Skeletal muscle satellite cell (primary cell): ENCODE measurements around the gene AQP5.

ENCODE experiments used
- H3K27me3 ChIP-seq: 2 replicates; pipeline ENCODE4 v1.7.0; 2013; ENCODE audit warnings: low read length; ENCODE audit not compliant: control insufficient read depth, insufficient read depth
- H3K36me3 ChIP-seq: 2 replicates; pipeline ENCODE4 v1.7.0; 2013; ENCODE audit warnings: mild to moderate bottlenecking, control low read depth, low read length; ENCODE audit not compliant: insufficient read depth
- H3K4me1 ChIP-seq: 2 replicates; pipeline ENCODE4 v1.7.0; 2013; ENCODE audit warnings: low read length; ENCODE audit not compliant: control insufficient read depth, insufficient read depth
- H3K4me2 ChIP-seq: 2 replicates; pipeline ENCODE4 v1.7.0; 2013; ENCODE audit warnings: mild to moderate bottlenecking, low read length
- H3K4me3 ChIP-seq: 2 replicates; pipeline ENCODE4 v1.7.0; 2013; ENCODE audit warnings: low read length
- H3K9ac ChIP-seq: 2 replicates; pipeline ENCODE4 v1.7.0; 2013; ENCODE audit warnings: mild to moderate bottlenecking, low read depth, low read length, moderate library complexity
- H3K9me3 ChIP-seq: replicated peaks from 2 replicates; pipeline ENCODE4 v1.7.0; 2013; ENCODE audit warnings: mild to moderate bottlenecking, control low read depth, low read length

Gene AQP5

DNA sequence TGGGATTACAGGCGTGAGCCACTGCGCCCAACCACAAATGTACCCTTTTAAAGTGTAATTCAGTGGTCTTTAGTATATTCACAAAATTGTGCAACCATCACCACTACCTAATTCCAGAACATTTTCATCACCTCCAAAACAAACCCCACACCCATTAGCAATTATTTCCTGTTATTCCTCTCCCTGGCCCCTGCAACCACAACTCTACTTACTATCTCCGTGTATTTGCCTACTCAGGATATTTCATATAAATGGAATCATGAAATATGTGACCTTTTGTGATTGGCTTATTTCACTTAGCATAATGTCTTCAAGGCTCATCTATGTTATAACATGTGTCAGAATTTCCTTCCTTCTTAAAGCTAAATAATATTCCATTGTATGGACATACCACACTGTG, 27.2 kb upstream of the AQP5 start:
- Histone ChIP-seq H3K36me3 (no peaks in the 10 kb centered on the region), H3K4me1 (peaks cover 4% of the 10 kb centered on the region), H3K9me3 (no peaks in the 10 kb centered on the region), H3K27me3 (no peaks in the 10 kb centered on the region), H3K9ac (no peak overlapping the region), H3K4me2 (no peak overlapping the region), H3K4me3 (no peak overlapping the region)

DNA sequence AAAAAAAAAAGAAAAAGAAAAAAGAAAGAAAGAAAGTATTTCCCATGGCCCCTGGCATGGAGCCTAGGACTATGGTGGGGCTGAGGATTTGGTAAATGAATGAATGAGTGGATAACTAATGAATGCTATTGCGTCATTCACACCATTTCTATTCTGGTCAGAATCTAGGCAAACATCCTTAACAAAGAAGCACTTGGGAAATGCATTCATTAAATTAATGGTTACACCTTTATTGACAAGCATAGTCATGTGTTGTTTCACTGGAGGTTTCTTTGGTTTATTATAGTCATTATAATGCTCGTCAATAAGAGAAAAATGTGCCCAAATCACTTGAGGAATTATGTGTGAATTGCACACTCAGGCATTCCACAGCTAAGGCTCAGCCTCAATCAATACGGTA, 24.7 kb upstream of the AQP5 start:
- no peak overlapping the region for H3K4me3 ChIP-seq
- no peaks in the 10 kb centered on the region for H3K9me3 ChIP-seq
- no peak overlapping the region for H3K4me2 ChIP-seq
- no peaks in the 10 kb centered on the region for H3K36me3 ChIP-seq
- H3K27me3 ChIP-seq, result no peaks in the 10 kb centered on the region
- H3K9ac ChIP-seq, result no peak overlapping the region
- peaks cover 4% of the 10 kb centered on the region for H3K4me1 ChIP-seq

DNA sequence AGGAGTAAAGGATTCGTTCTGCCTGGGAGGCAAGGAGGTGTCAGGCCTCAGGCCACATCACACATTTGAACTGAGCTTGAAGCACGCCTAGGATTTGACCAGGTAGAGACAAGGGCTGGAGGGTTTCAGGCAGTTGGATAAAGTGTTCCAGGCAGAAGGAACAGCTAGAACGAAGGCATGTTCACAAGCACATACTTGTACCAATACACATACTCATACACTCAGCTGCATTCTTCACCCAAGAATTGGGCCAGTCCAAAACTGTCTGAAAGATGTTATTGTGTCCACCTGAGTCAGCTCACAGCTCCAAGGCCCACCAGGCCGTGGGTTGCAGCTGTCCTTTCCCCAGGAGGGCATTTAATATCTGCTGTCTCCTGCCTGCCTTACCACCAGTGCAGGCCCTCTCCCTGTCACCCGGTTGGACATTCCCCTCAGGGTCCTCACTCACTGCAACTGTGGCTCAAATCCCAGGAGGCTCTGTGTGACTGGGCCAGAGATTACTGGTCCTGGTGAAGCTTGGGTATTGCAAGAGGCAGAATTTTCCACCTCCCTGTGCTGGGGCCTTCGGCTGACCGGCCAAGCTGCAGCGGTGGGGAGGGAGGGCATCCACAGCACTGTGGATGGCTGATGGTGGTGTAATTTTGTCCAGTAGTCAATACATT, 23.9 kb upstream of the AQP5 start:
- H3K9me3 ChIP-seq, result no peaks in the 10 kb centered on the region
- no peak overlapping the region for H3K4me2 ChIP-seq
- no peaks in the 10 kb centered on the region for H3K27me3 ChIP-seq
- H3K4me3 ChIP-seq, result no peak overlapping the region
- H3K9ac ChIP-seq, result no peak overlapping the region
- H3K4me1 ChIP-seq, result peaks cover 4% of the 10 kb centered on the region
- no peaks in the 10 kb centered on the region for H3K36me3 ChIP-seq

DNA sequence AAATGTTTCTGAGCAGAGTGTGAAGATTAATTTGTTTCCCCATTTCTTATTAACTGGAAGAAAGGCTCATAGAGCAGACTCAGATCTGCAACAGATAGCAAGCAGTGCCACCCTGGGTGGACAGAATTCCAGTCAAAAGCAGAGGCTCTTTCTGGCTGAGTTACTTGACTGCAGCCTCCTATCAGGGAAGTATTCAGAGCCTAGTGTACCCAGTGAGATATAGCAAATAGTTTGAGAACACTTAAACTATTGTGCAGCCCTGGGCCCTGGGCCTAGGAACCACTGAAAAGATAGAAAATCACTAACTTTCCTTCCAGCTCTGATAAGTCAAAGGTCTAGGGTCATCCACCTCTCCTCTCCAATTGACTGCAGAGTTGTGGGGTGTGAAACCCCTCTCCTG, 22.4 kb upstream of the AQP5 start:
- Histone ChIP-seq H3K4me1 (no peaks in the 10 kb centered on the region), H3K9ac (no peak overlapping the region), H3K4me3 (no peak overlapping the region), H3K4me2 (no peak overlapping the region), H3K9me3 (no peaks in the 10 kb centered on the region), H3K36me3 (no peaks in the 10 kb centered on the region), H3K27me3 (no peaks in the 10 kb centered on the region)

DNA sequence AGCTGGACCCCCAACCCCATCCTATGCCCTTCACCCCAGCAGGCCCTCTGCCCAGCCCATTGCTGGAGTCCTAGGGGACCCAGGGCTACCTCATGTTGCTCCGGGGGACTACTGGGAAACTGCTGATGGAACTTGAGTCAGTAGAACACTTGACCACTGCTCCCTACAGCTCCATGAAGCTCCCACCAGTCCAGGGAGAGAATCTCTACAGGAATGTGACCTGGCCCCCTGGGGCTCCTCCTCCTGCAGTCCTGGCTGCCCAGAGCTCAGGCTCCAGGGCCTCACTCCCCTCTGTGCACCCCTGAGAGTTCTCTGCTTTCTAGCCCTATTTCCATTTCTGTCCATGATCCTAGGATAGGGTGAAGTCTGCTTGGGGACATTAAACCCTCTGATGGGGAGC, 22.0 kb upstream of the AQP5 start:
- H3K27me3 ChIP-seq, result no peaks in the 10 kb centered on the region
- H3K4me2 ChIP-seq, result no peak overlapping the region
- H3K4me1 ChIP-seq, result no peaks in the 10 kb centered on the region
- no peak overlapping the region for H3K9ac ChIP-seq
- H3K36me3 ChIP-seq, result no peaks in the 10 kb centered on the region
- H3K4me3 ChIP-seq, result no peak overlapping the region
- no peaks in the 10 kb centered on the region for H3K9me3 ChIP-seq

DNA sequence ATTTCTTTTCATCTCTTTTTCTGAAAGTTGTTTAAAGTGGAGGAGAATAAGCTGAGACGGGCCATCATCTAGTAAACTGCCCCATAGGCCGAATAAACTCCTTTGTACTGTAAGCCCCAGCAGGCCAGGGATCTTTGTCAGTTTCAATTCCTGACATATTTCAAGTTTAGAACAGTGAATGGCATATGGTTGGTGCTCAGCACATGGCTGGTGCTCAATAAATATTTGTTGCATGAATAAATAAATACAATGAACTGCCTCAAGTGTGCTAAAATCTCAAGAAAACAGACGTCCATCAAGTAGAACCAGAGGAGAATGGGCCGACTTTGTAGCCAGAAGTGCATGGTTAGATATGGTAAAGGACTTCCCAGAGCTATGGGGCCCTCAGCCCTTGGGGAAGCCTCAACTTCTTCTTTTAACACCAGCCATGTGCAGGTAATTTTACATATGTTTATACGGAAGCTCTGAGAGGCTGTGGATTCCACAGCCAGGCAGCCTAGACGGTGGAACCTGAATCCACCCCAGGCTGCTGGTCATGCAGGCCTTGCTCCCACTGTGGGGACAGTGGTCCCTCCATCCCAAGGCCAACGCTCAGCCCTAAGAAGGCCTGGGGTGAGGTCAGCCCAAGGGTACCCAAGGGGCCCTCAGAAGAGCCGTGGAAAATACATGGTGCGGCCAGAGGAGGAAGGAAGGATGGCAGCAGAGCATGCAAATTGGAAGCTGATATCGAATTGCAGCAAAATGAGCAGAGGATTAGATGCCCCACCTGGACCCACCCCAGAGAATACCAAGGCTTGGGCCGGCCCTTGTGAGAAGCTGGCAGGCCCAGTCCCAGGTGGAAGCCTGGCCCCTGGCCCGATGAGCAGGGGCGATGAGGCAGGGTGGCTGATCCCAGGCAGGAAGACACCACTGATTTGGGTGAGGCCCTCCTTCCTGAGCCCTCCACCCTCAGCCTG, 19.8 kb upstream of the AQP5 start:
- H3K9ac ChIP-seq, result no peak overlapping the region
- peaks cover 12% of the 10 kb centered on the region for H3K4me1 ChIP-seq
- H3K36me3 ChIP-seq, result no peaks in the 10 kb centered on the region
- H3K9me3 ChIP-seq, result no peaks in the 10 kb centered on the region
- H3K27me3 ChIP-seq, result no peaks in the 10 kb centered on the region
- H3K4me3 ChIP-seq, result no peak overlapping the region
- no peak overlapping the region for H3K4me2 ChIP-seq

DNA sequence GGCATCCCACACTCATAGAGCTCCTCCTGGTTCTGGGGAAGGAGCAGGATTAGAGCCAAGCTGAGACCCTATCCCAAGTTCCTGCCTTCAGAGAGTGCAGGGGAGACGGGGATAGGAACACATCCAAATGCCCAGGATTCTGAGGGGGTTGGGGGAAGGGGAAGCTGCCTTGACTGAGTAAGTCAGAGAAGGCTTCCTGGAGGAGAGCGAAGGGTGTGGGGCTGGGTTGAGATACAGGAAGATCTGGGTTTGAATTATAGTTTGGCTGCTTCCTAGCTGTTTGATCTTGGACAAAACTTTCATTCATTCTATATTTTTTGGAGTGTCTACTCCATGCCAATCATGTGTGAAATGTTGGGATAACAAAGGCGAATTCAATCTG, 19.2 kb upstream of the AQP5 start:
- Histone ChIP-seq H3K9me3 (no peaks in the 10 kb centered on the region), H3K9ac (no peak overlapping the region), H3K36me3 (no peaks in the 10 kb centered on the region), H3K4me2 (no peak overlapping the region), H3K4me3 (no peak overlapping the region), H3K27me3 (no peaks in the 10 kb centered on the region), H3K4me1 (peaks cover 12% of the 10 kb centered on the region)

DNA sequence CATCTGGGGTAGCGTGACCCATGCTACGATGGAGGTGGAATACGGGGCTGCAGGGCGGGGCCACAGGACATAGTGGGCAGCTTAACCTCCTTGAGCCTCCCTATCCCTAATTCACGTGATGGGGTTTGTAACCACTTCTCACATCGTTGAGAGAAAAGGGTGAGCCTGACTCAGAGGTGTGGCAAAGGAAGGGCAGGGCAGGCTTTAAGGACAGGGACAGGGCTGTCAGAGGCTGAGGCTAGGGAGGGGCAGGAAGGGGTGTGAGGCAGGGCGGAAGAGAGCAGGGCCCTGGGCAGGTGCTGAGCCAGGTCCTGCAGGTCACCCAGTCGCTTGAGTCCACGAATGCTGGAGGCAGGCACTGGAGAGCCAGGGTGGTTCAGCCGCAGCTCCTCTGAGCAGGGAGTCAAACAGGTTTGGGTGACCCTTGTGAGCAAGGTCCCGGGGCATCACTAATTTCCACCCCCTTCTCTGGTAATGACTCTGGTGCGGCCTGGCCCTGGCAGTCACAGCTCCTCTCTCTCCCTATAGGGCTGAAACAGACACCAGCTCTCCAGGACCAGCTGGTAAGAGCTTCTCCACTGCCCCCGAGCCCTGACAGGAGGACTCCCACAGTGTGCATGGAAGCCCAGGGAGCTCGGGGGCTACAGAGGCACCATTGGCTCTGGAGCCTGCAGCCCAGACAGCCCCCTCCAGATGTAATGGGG, 18.6 kb upstream of the AQP5 start:
- Histone ChIP-seq H3K9ac (no peak overlapping the region), H3K9me3 (no peaks in the 10 kb centered on the region), H3K4me2 (no peak overlapping the region), H3K4me1 (peaks cover 12% of the 10 kb centered on the region), H3K36me3 (no peaks in the 10 kb centered on the region), H3K27me3 (peaks cover 2% of the 10 kb centered on the region), H3K4me3 (no peak overlapping the region)

DNA sequence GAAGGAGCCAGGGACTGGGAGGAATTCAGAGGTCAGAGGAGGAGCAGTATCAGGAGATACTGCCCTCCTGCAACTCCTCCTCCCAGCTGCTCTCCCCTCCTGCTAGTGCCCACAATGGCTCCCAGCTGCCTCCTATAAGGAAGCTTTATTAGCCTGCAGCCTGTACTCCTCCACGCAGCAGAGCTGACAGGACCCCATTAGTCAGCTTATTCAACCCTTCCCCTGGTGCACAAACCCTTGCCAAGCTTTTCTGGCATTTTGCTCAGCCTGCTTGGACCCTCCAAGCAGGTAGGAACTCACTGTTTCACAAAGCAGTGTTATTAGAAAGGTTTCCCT, 18.1 kb upstream of the AQP5 start:
- Histone ChIP-seq H3K9me3 (no peaks in the 10 kb centered on the region), H3K9ac (no peak overlapping the region), H3K36me3 (no peaks in the 10 kb centered on the region), H3K4me3 (no peak overlapping the region), H3K4me1 (peaks cover 12% of the 10 kb centered on the region), H3K4me2 (no peak overlapping the region), H3K27me3 (peaks cover 4% of the 10 kb centered on the region)

DNA sequence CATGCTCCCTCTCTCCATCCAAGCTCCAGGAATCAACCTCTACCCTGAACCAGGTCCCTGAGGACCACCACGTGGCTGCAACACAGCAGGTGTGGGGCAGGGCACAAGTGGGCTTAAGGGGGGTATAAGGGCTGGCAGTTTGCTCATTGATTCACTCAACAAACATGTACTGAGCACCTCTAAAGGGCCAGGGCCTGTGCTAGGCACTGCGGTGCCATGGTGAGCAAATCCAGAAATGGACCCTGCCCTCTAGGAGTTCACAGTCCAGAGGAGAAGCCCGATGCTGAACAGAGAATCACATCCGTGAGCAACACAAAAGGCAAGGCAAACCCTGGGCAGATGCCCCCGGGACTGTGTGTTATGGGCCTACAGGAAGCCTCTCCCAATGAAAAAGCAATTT, 17.6 kb upstream of the AQP5 start:
- Histone ChIP-seq H3K9me3 (no peaks in the 10 kb centered on the region), H3K36me3 (no peaks in the 10 kb centered on the region), H3K4me3 (no peak overlapping the region), H3K4me2 (no peak overlapping the region), H3K9ac (no peak overlapping the region), H3K27me3 (peaks cover 6% of the 10 kb centered on the region), H3K4me1 (peaks cover 12% of the 10 kb centered on the region)

DNA sequence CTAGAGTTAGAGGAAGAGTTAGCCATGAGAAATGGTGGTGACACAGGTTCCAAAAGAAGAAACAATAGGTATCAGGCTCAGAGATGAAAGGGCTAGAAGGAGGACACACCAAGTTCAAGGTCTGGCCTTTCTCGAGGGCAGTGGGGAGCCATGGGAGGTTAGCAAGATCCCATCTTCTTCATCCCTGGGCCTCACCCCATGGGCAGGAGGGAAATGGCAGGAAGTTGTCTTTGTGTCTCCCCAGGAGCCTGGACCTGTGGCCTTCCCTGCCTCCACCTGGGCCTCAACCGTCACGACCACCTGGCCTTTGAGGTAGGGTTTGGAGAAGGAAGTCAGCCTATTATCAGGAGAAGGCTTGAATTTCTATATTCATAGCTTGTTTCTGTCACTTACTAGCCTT, 17.0 kb upstream of the AQP5 start:
- no peaks in the 10 kb centered on the region for H3K9me3 ChIP-seq
- H3K36me3 ChIP-seq, result no peaks in the 10 kb centered on the region
- no peak overlapping the region for H3K9ac ChIP-seq
- H3K4me3 ChIP-seq, result no peak overlapping the region
- H3K4me2 ChIP-seq, result no peak overlapping the region
- peaks cover 9% of the 10 kb centered on the region for H3K27me3 ChIP-seq
- H3K4me1 ChIP-seq, result peaks cover 12% of the 10 kb centered on the region
